GM12878 (cell line): ENCODE results near the gene USH1C.

ENCODE experiments used
- EP300 ChIP-seq, 2 experiments: fragments of 150-350 bp in 1 of 2; IDR thresholded peaks; 2 replicates each; pipeline ENCODE4 v1.6.1; 2011 to 2012; ENCODE audit warnings: low read depth in 2 of 2, low read length in 2 of 2, borderline replicate concordance in 1 of 2, improper control_type of control experiment in 1 of 2, inconsistent platforms in 1 of 2; ENCODE audit not compliant: control insufficient read depth in 1 of 2
- HDAC2 ChIP-seq: fragments of 200-600 bp; sonication (generic); IDR thresholded peaks from 2 replicates; pipeline ENCODE4 v1.6.1; 2017
- KDM1A ChIP-seq: fragments of 200-600 bp; sonication (generic); IDR thresholded peaks from 2 replicates; pipeline ENCODE4 v1.6.1; 2016; ENCODE audit warnings: borderline replicate concordance
- MTA2 ChIP-seq: fragments of 450-650 bp; IDR thresholded peaks from 2 replicates; pipeline ENCODE4 v1.6.1; 2016; ENCODE audit warnings: low read depth, mild to moderate bottlenecking, moderate library complexity
- POLR2A ChIP-seq: IDR thresholded peaks from 2 replicates; pipeline ENCODE4 v1.6.1; 2011; ENCODE audit warnings: low read depth, mild to moderate bottlenecking, low read length
- POLR2AphosphoS5 ChIP-seq: IDR thresholded peaks from 2 replicates; pipeline ENCODE4 v1.6.1; 2011; ENCODE audit warnings: mild to moderate bottlenecking, low read length, inconsistent platforms
- TARDBP ChIP-seq: IDR thresholded peaks from 2 replicates; pipeline ENCODE4 v1.6.1; 2016; ENCODE audit warnings: borderline replicate concordance
- ZNF24 ChIP-seq: fragments of 450-650 bp; IDR thresholded peaks from 2 replicates; pipeline ENCODE4 v1.6.1; 2017; ENCODE audit warnings: antibody characterized with exemption, mild to moderate bottlenecking
- ZNF622 ChIP-seq: fragments of 450-650 bp; IDR thresholded peaks from 2 replicates; pipeline ENCODE4 v1.6.1; 2017; ENCODE audit warnings: mild to moderate bottlenecking, inconsistent platforms
- TF ChIP-seq, protein P1 (sequence below): IDR thresholded peaks from 2 replicates; pipeline ENCODE4 v1.6.1; 2012; ENCODE audit warnings: mild to moderate bottlenecking, low read depth, low read length
- TF ChIP-seq, protein P2 (sequence below), 3 experiments: IDR thresholded peaks in 2 of 3; conservative IDR thresholded peaks in 1 of 3; 2 replicates each; pipeline ENCODE4 v1.5.1; 2011; ENCODE audit warnings: low read depth in 3 of 3, low read length in 3 of 3, mild to moderate bottlenecking in 3 of 3, control low read depth in 2 of 3, moderate library complexity in 2 of 3, inconsistent platforms in 1 of 3, mixed read lengths in 1 of 3; ENCODE audit not compliant: control insufficient read depth in 2 of 3, insufficient read depth in 1 of 3; ENCODE audit errors: extremely low read depth in 1 of 3
- TF ChIP-seq, protein P3 (sequence below): fragments of 450-650 bp; IDR thresholded peaks from 2 replicates; pipeline ENCODE4 v1.6.1; 2017; ENCODE audit warnings: mild to moderate bottlenecking
- TF ChIP-seq, protein P4 (sequence below): IDR thresholded peaks from 2 replicates; pipeline ENCODE4 v1.6.1; 2011; ENCODE audit warnings: mild to moderate bottlenecking, low read depth, low read length, moderate library complexity; ENCODE audit not compliant: insufficient replicate concordance

DNA sequence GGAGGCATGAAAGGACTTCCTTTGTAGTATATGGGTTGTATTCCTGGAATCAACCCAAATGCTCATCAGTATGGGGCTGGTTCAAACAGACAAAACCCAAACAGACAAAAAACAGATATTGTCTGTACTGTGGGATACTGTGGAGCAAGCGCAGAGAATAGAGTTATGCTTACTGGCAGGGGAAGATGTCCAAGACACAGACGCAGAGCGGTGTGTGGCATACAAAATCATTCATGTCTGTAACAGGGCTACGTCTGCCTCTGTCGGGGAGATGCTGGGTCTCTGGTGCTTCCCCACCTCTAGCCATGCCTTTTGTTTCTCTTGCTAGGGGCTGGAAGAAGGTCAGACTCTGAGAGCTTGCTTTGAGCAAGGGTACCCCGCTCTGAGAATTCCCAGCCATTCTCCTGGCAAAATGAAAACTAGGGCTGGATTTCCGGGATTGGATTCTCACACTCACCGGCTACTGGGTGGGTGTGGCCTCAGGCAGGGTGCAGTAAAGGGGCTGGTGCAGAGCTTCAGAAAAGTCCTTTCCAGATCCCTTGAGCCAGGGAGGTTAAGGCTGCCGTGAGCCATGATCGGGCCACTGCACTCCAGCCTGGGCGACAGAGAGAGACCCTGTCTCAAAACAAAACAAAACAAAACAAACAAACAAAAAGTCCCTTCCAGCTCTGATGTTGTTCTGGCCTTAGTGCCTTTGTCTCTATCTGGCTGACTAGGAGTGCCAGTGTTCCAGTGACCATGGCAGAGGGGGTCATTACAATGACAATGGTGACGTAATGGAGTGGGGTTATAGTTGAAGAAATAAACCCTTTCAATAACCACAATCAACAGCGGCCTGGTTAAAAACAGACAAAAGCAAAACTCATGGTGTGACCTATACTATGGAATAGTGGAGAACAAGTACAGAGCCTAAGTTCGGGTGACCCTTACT lies 64.7 kb downstream of the USH1C start:
- TF ChIP-seq, protein P1, sequence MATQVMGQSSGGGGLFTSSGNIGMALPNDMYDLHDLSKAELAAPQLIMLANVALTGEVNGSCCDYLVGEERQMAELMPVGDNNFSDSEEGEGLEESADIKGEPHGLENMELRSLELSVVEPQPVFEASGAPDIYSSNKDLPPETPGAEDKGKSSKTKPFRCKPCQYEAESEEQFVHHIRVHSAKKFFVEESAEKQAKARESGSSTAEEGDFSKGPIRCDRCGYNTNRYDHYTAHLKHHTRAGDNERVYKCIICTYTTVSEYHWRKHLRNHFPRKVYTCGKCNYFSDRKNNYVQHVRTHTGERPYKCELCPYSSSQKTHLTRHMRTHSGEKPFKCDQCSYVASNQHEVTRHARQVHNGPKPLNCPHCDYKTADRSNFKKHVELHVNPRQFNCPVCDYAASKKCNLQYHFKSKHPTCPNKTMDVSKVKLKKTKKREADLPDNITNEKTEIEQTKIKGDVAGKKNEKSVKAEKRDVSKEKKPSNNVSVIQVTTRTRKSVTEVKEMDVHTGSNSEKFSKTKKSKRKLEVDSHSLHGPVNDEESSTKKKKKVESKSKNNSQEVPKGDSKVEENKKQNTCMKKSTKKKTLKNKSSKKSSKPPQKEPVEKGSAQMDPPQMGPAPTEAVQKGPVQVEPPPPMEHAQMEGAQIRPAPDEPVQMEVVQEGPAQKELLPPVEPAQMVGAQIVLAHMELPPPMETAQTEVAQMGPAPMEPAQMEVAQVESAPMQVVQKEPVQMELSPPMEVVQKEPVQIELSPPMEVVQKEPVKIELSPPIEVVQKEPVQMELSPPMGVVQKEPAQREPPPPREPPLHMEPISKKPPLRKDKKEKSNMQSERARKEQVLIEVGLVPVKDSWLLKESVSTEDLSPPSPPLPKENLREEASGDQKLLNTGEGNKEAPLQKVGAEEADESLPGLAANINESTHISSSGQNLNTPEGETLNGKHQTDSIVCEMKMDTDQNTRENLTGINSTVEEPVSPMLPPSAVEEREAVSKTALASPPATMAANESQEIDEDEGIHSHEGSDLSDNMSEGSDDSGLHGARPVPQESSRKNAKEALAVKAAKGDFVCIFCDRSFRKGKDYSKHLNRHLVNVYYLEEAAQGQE, result no peak
- TF ChIP-seq, protein P2, sequence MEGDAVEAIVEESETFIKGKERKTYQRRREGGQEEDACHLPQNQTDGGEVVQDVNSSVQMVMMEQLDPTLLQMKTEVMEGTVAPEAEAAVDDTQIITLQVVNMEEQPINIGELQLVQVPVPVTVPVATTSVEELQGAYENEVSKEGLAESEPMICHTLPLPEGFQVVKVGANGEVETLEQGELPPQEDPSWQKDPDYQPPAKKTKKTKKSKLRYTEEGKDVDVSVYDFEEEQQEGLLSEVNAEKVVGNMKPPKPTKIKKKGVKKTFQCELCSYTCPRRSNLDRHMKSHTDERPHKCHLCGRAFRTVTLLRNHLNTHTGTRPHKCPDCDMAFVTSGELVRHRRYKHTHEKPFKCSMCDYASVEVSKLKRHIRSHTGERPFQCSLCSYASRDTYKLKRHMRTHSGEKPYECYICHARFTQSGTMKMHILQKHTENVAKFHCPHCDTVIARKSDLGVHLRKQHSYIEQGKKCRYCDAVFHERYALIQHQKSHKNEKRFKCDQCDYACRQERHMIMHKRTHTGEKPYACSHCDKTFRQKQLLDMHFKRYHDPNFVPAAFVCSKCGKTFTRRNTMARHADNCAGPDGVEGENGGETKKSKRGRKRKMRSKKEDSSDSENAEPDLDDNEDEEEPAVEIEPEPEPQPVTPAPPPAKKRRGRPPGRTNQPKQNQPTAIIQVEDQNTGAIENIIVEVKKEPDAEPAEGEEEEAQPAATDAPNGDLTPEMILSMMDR (IDR thresholded peaks at IDR 0.05 in 2 of 3, conservative IDR thresholded peaks at IDR 0.05 in 1 of 3; ENCODE audit: control insufficient read depth in 2 of 3, extremely low read depth in 1 of 3, insufficient read depth in 1 of 3, low read depth in 3 of 3, low read length in 3 of 3), result no peak
- no peak for TF ChIP-seq MTA2
- no peak for TF ChIP-seq KDM1A
- TF ChIP-seq ZNF622, result no peak
- TF ChIP-seq, protein P3, sequence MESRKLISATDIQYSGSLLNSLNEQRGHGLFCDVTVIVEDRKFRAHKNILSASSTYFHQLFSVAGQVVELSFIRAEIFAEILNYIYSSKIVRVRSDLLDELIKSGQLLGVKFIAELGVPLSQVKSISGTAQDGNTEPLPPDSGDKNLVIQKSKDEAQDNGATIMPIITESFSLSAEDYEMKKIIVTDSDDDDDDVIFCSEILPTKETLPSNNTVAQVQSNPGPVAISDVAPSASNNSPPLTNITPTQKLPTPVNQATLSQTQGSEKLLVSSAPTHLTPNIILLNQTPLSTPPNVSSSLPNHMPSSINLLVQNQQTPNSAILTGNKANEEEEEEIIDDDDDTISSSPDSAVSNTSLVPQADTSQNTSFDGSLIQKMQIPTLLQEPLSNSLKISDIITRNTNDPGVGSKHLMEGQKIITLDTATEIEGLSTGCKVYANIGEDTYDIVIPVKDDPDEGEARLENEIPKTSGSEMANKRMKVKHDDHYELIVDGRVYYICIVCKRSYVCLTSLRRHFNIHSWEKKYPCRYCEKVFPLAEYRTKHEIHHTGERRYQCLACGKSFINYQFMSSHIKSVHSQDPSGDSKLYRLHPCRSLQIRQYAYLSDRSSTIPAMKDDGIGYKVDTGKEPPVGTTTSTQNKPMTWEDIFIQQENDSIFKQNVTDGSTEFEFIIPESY, result no peak
- no peak for TF ChIP-seq POLR2A
- no peak for TF ChIP-seq EP300 (IDR thresholded peaks at IDR 0.05; ENCODE audit: borderline replicate concordance in 1 of 2, control insufficient read depth in 1 of 2, low read depth in 2 of 2, low read length in 2 of 2)
- no peak for TF ChIP-seq HDAC2
- no peak for TF ChIP-seq TARDBP
- TF ChIP-seq, protein P4, sequence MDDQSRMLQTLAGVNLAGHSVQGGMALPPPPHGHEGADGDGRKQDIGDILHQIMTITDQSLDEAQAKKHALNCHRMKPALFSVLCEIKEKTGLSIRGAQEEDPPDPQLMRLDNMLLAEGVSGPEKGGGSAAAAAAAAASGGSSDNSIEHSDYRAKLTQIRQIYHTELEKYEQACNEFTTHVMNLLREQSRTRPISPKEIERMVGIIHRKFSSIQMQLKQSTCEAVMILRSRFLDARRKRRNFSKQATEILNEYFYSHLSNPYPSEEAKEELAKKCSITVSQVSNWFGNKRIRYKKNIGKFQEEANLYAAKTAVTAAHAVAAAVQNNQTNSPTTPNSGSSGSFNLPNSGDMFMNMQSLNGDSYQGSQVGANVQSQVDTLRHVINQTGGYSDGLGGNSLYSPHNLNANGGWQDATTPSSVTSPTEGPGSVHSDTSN, result no peak
- TF ChIP-seq POLR2AphosphoS5, result no peak
- TF ChIP-seq ZNF24, result no peak
